GM12865 (cell line): Measurements from ENCODE around the gene HECTD2.

Experiments
- DNase-seq: peaks from one replicate; pipeline ENCODE4 v3.0.0; 2010; ENCODE audit warnings: low read depth
- H3K4me3 ChIP-seq: 2 replicates; pipeline ENCODE4 v1.5.1; 2011; ENCODE audit warnings: mild to moderate bottlenecking, low read depth, low read length, control low read depth
- TF ChIP-seq, protein P1 (sequence below): IDR thresholded peaks from 2 replicates; pipeline ENCODE4 v1.5.1; 2011; ENCODE audit warnings: low read length, control low read depth, low read depth, inconsistent platforms; ENCODE audit not compliant: insufficient read depth; ENCODE audit errors: missing control alignments

The HECTD2 gene

DNA sequence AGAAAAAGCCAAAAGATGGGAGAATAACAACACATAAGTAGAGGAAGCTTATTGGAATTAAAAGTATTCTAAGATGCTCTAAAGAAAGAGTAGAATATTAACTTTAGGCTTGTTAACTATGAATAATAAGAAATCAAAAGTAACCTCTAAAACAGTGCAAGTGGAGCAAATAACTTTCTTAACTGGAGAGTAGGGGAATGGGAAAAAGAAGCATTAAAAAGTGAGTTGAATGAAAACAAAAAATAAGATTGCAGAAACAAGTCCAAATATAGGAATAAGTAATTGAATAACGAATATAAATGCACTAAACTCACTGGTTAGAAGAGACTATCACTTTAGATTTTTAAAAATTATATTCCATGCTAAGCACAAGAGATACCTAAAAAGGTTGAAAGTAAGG, 63.9 kb downstream of the HECTD2 start:
- TF ChIP-seq, protein P1, sequence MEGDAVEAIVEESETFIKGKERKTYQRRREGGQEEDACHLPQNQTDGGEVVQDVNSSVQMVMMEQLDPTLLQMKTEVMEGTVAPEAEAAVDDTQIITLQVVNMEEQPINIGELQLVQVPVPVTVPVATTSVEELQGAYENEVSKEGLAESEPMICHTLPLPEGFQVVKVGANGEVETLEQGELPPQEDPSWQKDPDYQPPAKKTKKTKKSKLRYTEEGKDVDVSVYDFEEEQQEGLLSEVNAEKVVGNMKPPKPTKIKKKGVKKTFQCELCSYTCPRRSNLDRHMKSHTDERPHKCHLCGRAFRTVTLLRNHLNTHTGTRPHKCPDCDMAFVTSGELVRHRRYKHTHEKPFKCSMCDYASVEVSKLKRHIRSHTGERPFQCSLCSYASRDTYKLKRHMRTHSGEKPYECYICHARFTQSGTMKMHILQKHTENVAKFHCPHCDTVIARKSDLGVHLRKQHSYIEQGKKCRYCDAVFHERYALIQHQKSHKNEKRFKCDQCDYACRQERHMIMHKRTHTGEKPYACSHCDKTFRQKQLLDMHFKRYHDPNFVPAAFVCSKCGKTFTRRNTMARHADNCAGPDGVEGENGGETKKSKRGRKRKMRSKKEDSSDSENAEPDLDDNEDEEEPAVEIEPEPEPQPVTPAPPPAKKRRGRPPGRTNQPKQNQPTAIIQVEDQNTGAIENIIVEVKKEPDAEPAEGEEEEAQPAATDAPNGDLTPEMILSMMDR = no peak
- DNase-seq = no peak
- no peak overlapping the region for H3K4me3 ChIP-seq

DNA sequence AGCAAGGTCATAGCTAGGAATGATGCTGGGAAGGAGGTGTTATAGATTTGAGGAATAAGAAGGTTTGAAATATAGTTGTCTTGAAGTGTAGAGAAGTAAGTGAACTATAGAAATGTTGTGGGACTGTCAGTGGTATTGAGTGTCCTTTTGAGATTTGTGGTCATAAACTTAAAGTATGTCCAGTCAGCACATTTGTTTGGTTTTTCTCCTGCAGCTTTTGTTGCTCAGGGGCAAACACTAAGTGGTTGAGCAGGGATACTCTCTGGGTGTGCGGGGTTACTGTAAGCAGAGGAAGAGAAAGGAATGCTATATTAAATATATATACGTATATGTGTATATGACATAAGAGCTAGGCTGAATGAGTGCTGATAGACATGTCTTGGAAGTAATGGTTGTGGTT, 67.1 kb downstream of the HECTD2 start:
- TF ChIP-seq, protein P1 = no peak
- no peak for DNase-seq
- H3K4me3 ChIP-seq = no peak overlapping the region

DNA sequence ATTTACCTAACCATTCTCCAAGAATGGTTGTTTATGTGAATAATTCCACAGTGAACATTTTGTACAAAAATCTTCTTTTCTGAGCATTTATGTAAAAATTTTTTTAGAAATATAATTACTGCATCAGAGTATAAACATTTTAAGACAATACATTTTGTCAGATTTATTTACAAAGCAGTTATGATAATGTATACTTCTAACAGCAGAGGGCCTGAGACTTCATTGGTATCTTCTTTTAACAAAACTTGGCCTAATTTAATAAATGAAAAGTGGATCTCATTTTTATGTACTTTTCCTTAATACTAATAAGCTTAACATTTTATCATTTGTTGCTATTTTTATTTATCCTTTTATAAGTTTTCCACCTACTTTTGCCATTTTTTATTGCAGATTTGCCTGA, 69.4 kb downstream of the HECTD2 start:
- TF ChIP-seq, protein P1 = no peak
- no peak overlapping the region for H3K4me3 ChIP-seq
- no peak for DNase-seq

DNA sequence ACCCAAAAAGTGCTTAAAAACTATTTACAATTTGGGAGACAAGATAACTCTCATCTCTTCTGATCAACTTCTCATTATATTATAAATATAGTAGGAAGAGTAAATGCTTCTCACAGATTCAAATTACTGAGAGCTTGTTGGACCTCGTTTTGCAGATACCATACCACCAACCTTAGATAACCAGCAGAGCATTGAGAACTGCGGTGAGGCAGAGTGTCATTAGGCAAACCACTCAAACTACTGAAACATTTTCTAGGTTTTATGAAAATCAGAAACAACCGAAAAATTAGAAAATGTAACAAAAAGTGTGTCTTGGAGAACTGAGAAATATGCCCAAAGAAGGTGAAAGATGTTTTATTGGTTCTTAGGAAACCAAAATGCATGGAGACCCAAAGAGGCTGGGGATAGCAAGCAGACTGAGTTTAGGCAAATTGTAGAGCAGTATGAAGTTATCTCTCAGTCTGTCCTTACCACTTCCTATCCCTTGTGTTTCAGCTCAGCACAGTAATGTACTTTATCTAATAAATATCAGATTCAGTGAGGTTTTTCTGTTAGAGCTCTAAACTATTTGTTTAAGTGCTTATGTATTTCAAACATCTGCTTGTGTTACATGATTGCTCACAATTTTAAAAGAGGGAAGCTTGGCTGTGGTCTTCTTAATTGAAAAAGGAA, 77.9 kb downstream of the HECTD2 start:
- TF ChIP-seq, protein P1 = no peak
- H3K4me3 ChIP-seq = no peak overlapping the region
- no peak for DNase-seq

DNA sequence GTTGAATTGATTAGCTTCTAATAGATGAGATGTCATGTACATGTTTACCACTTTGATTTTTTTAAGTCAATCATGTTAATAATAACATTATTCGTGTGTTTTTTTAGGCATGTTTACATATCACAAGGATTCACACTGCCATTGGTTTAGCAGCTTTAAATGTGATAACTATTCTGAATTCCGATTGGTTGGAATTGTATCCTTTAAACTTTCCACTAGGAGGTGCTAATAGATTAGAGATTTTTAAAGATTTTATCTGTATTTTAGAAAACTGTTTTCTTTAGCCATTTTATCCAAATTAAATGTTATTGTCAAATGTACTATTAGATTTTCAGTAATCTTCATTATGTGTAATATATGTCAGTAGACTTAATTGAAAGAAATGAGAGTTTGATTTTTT, 83.2 kb downstream of the HECTD2 start:
- TF ChIP-seq, protein P1 = no peak
- DNase-seq = peak; percentile 14
- no peak overlapping the region for H3K4me3 ChIP-seq

DNA sequence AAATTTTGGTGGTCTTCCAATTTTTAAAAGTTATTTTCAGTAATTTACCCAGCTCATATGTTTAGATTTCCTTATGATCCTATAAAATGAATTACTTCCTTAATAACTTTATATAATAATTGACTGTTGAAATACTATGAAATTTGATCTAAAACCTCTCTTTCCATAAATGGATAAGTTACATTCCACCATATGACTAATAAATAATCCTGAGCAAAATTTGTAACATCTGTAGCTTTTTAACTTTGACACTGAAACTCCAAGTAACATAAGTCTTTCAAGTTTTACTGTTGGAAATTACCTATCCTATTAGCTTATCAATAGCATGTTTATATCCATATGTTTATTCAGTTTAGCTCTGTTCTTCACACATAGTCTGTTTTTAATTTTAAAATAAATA, 85.3 kb downstream of the HECTD2 start:
- no peak for DNase-seq
- TF ChIP-seq, protein P1 = no peak

DNA sequence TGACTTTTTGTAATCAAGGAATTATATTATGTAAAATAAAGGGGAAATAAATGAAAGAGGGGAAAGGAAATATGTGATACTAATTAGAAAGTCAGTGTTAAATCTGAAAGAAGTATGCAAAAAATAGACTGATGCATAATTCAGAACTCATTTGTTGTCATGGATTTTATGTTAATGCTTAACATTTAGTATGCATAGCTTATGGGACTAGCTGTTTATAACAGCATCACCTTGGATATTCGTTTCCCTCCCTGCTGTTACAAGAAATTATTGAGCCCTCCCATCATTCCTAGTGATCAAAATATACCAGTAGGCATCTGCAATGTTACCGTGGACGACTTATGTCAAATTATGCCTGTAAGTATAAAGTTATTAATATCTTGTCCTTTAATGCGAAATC, 85.9 kb downstream of the HECTD2 start:
- H3K4me3 ChIP-seq = no peak overlapping the region
- TF ChIP-seq, protein P1 = no peak
- DNase-seq = no peak

More for the DNA sequence above, 85.3 kb downstream of the HECTD2 start:
- H3K4me3 ChIP-seq = no peak overlapping the region
